Keratinocyte (primary cell): ENCODE results near the gene ZNRF4. TPM values are rescaled to one million over a fixed set of nuclear protein-coding genes. Genes with fewer than 3 reads are reported as not detected.

Source experiments
- DNase-seq: peaks from one replicate; pipeline ENCODE4 v3.0.0-alpha.2; 2011; ENCODE audit warnings: low read depth, missing footprints, low spot score
- FAIRE-seq: peaks from 2 replicates; lab custom pipeline; 2011; peaks lifted over from hg19 to GRCh38; lab: Jason Lieb, UNC
- H2AFZ ChIP-seq: 2 replicates; pipeline ENCODE4 v1.6.0; 2012; ENCODE audit warnings: low read length, control low read depth, inconsistent platforms; ENCODE audit not compliant: control insufficient read depth
- H3K27ac ChIP-seq: 2 replicates; pipeline ENCODE4 v1.5.1; 2011; ENCODE audit warnings: low read length; ENCODE audit not compliant: control insufficient read depth, insufficient read depth
- H3K27me3 ChIP-seq: 3 replicates; pipeline ENCODE4 v1.6.0; 2011; ENCODE audit warnings: low read length; ENCODE audit not compliant: control insufficient read depth, insufficient read depth; ENCODE audit errors: extremely low read depth
- H3K36me3 ChIP-seq, 2 experiments: 2 replicates in 1 of 2; 3 replicates in 1 of 2; pipeline ENCODE4 v1.5.1; 2011; ENCODE audit warnings: low read length in 2 of 2, mild to moderate bottlenecking in 1 of 2; ENCODE audit not compliant: control insufficient read depth in 2 of 2, insufficient read depth in 2 of 2; ENCODE audit errors: extremely low read depth in 1 of 2
- H3K4me1 ChIP-seq: 3 replicates; pipeline ENCODE4 v1.5.1; 2011; ENCODE audit warnings: low read length; ENCODE audit not compliant: control insufficient read depth, insufficient read depth; ENCODE audit errors: extremely low read depth
- H3K4me2 ChIP-seq: 3 replicates; pipeline ENCODE4 v1.6.0; 2011; ENCODE audit warnings: low read depth, low read length; ENCODE audit not compliant: control insufficient read depth, insufficient read depth; ENCODE audit errors: extremely low read depth
- H3K4me3 ChIP-seq, 3 experiments: fragments of 200-600 bp in 1 of 3; sonication (generic) in 1 of 3; 2 replicates in 2 of 3; 3 replicates in 1 of 3; pipeline ENCODE4 v1.5.1; 2011 to 2016; ENCODE audit warnings: low read length in 3 of 3, mild to moderate bottlenecking in 3 of 3, control low read depth in 2 of 3, inconsistent platforms in 1 of 3, low read depth in 1 of 3, mixed read lengths in 1 of 3, mixed run types in 1 of 3, moderate library complexity in 1 of 3; ENCODE audit not compliant: control insufficient read depth in 2 of 3, insufficient read depth in 2 of 3; ENCODE audit errors: extremely low read depth in 1 of 3
- H3K79me2 ChIP-seq: 2 replicates; pipeline ENCODE4 v1.6.0; 2012; ENCODE audit warnings: low read length; ENCODE audit not compliant: control insufficient read depth, insufficient read depth
- H3K9ac ChIP-seq: 3 replicates; pipeline ENCODE4 v1.6.0; 2011; ENCODE audit warnings: low read length; ENCODE audit not compliant: control insufficient read depth, insufficient read depth; ENCODE audit errors: extremely low read depth
- H3K9me1 ChIP-seq: 3 replicates; pipeline ENCODE4 v1.6.0; 2011; ENCODE audit warnings: low read length; ENCODE audit not compliant: control insufficient read depth, insufficient read depth; ENCODE audit errors: extremely low read depth
- H3K9me3 ChIP-seq: 2 replicates; pipeline ENCODE4 v1.5.1; 2012; ENCODE audit warnings: low read depth, low read length; ENCODE audit not compliant: control insufficient read depth
- H4K20me1 ChIP-seq: 3 replicates; pipeline ENCODE4 v1.6.0; 2011; ENCODE audit warnings: low read length; ENCODE audit not compliant: control insufficient read depth, insufficient read depth; ENCODE audit errors: extremely low read depth
- EZH2 ChIP-seq: IDR thresholded peaks from one replicate; pipeline ENCODE4 v1.6.1; 2012; ENCODE audit warnings: inconsistent platforms, mild to moderate bottlenecking, low read length, moderate library complexity
- dilution Hi-C: fragments of 300-500 bp; cut with MboI; formaldehyde crosslinking; loops from one replicate; pipeline ENCODE4 v1.7.0; 2020; ENCODE audit warnings: low sequenced_read_pairs; ENCODE audit not compliant: extremely low pct_ligation_motif_present
- polyA plus RNA-seq, 5 experiments: library from polyadenylated mRNA; depleted of rRNA in 3 of 5; stranded (reverse) in 3 of 5; stranded (forward) in 1 of 5; unstranded in 1 of 5; fragments of >200 nt; gene quantifications; 1 replicate in 1 of 5; 2 replicates in 3 of 5; 3 replicates in 1 of 5; pipeline versions ENCODE4 v1.2.1 to v1.2.3, GENCODE V29; 2011 to 2012; ENCODE audit warnings: missing spikeins in 2 of 5, low read depth in 1 of 5, low replicate concordance in 1 of 5
- TF ChIP-seq, protein P1 (sequence below), 3 experiments: IDR thresholded peaks in 1 of 3; conservative IDR thresholded peaks in 1 of 3; optimal IDR thresholded peaks in 1 of 3; 2 replicates in 2 of 3; 3 replicates in 1 of 3; pipeline versions ENCODE3 to v1.5.1; 2011; ENCODE audit warnings: low read length in 3 of 3, mild to moderate bottlenecking in 3 of 3, moderate library complexity in 2 of 3, control low read depth in 1 of 3, inconsistent platforms in 1 of 3; ENCODE audit not compliant: insufficient read depth in 2 of 3; ENCODE audit errors: extremely low read depth in 1 of 3

Gene ZNRF4
- polyA plus RNA-seq, 1 donor (not counting 4 experiments of a cell fraction or from before 2014, with no cell fraction given): not detected

DNA sequence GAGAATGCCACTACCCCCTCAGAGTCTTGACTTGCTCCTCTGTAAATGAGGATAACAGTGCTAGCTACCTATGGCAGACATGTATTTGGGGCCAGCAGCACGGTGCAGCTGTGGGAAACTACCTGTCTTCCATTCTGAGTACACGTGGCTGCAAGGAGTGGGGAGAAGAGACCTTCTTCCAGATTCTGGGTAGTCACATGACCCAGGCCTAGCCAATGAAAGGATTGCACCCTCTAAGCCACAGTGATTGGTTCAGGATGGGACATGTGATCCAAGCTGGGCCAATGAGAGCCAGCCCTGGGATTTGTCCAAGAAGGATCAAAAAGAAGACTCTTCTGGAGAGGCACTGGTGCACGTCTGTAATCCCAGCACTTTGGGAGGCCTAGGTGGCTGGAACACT, 5.5 kb downstream of the ZNRF4 start:
- Histone ChIP-seq H3K27ac (no peak overlapping the region), H3K9me3 (no peaks in the 10 kb centered on the region), H3K27me3 (peaks cover 7% of the 10 kb centered on the region), H4K20me1 (no peaks in the 10 kb centered on the region), H2AFZ (no peak overlapping the region), H3K9me1 (no peaks in the 10 kb centered on the region), H3K9ac (no peak overlapping the region), H3K4me1 (no peaks in the 10 kb centered on the region), H3K36me3 (no peaks in the 10 kb centered on the region), H3K79me2 (no peaks in the 10 kb centered on the region), H3K4me3 (no peak overlapping the region), H3K4me2 (no peak overlapping the region)
- dilution Hi-C loops: no loop called here
- TF ChIP-seq EZH2: no peak
- TF ChIP-seq, protein P1, sequence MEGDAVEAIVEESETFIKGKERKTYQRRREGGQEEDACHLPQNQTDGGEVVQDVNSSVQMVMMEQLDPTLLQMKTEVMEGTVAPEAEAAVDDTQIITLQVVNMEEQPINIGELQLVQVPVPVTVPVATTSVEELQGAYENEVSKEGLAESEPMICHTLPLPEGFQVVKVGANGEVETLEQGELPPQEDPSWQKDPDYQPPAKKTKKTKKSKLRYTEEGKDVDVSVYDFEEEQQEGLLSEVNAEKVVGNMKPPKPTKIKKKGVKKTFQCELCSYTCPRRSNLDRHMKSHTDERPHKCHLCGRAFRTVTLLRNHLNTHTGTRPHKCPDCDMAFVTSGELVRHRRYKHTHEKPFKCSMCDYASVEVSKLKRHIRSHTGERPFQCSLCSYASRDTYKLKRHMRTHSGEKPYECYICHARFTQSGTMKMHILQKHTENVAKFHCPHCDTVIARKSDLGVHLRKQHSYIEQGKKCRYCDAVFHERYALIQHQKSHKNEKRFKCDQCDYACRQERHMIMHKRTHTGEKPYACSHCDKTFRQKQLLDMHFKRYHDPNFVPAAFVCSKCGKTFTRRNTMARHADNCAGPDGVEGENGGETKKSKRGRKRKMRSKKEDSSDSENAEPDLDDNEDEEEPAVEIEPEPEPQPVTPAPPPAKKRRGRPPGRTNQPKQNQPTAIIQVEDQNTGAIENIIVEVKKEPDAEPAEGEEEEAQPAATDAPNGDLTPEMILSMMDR (optimal IDR thresholded peaks at IDR 0.05 in 1 of 3, IDR thresholded peaks at IDR 0.05 in 1 of 3, conservative IDR thresholded peaks at IDR 0.05 in 1 of 3; ENCODE audit: extremely low read depth in 1 of 3, insufficient read depth in 2 of 3, low read length in 3 of 3): no peak
- FAIRE-seq (no peak), DNase-seq (no peak)

GRCh38 chr19:5463959-5464358, 8.7 kb downstream of the ZNRF4 start:
- H3K9me1 ChIP-seq: no peaks in the 10 kb centered on the region
- H3K4me3 ChIP-seq: no peak overlapping the region
- no peak for TF ChIP-seq EZH2
- TF ChIP-seq, protein P1 (optimal IDR thresholded peaks at IDR 0.05 in 1 of 3, IDR thresholded peaks at IDR 0.05 in 1 of 3, conservative IDR thresholded peaks at IDR 0.05 in 1 of 3; ENCODE audit: extremely low read depth in 1 of 3, insufficient read depth in 2 of 3, low read length in 3 of 3): no peak
- no peak overlapping the region for H2AFZ ChIP-seq
- FAIRE-seq: no peak
- dilution Hi-C loops: no loop called here
- H3K79me2 ChIP-seq: no peaks in the 10 kb centered on the region
- DNase-seq: no peak
- H3K27ac ChIP-seq: no peak overlapping the region
- peaks cover 10% of the 10 kb centered on the region for H3K27me3 ChIP-seq
- H3K9me3 ChIP-seq: no peaks in the 10 kb centered on the region
- H4K20me1 ChIP-seq: no peaks in the 10 kb centered on the region
- no peak overlapping the region for H3K9ac ChIP-seq
- no peak overlapping the region for H3K4me2 ChIP-seq
- H3K4me1 ChIP-seq: peaks cover 9% of the 10 kb centered on the region
- H3K36me3 ChIP-seq: no peaks in the 10 kb centered on the region
